ENCODE data around the gene CXCL6.

- no peak for TF ChIP-seq CTCF (IDR thresholded peaks at IDR 0.05; ENCODE audit: low read depth, low read length, poor library complexity, severe bottlenecking)
- TF ChIP-seq EZH2phosphoT487 (IDR thresholded peaks at IDR 0.05; ENCODE audit: borderline replicate concordance, low read length), result no peak
Measured at GRCh38 chr4:73815145-73815544, 21.3 kb upstream of the CXCL6 start.
